ENCODE measurements around the gene TLL1.

DNA sequence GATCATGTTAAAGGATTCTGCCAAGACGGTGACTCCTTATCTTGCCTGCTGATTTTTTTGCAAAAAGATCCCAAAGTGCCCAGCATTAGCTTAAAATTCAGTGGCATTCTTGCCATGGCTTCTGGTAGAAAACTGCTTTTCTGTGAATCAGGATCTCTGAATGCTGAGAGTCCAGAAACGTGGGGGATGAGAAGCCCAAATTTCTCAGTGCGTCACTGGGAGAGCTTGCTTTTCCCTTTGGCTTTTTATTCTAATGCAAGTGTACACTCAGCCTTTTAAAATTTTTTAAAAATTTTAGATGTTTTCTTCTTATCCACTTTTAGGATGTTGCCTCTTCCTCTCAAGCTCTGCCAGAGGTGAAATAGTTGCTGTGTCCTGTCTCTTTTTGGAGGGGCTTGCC is 98.4 kb downstream of the TLL1 start:
- TF ChIP-seq POLR2AphosphoS5 (IDR thresholded peaks at IDR 0.05) (no peak), EP300 (IDR thresholded peaks at IDR 0.05) (no peak)
- TF ChIP-seq, protein P1, sequence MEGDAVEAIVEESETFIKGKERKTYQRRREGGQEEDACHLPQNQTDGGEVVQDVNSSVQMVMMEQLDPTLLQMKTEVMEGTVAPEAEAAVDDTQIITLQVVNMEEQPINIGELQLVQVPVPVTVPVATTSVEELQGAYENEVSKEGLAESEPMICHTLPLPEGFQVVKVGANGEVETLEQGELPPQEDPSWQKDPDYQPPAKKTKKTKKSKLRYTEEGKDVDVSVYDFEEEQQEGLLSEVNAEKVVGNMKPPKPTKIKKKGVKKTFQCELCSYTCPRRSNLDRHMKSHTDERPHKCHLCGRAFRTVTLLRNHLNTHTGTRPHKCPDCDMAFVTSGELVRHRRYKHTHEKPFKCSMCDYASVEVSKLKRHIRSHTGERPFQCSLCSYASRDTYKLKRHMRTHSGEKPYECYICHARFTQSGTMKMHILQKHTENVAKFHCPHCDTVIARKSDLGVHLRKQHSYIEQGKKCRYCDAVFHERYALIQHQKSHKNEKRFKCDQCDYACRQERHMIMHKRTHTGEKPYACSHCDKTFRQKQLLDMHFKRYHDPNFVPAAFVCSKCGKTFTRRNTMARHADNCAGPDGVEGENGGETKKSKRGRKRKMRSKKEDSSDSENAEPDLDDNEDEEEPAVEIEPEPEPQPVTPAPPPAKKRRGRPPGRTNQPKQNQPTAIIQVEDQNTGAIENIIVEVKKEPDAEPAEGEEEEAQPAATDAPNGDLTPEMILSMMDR (IDR thresholded peaks at IDR 0.05): no peak
